WERI-Rb-1 (cell line): ENCODE data around the gene ALLC.
A peak's percentile ranks its signal among the peaks of the same experiment; 100 is the strongest.

ENCODE experiments used
- DNase-seq: peaks from one replicate; pipeline ENCODE4 v3.0.0-alpha.2; 2020
- H3K27ac ChIP-seq: fragments of 250-450 bp; sonication (Bioruptor Pico); 2 replicates; pipeline ENCODE4 v1.5.1; 2020; ENCODE audit warnings: mild to moderate bottlenecking, moderate library complexity
- H3K27me3 ChIP-seq: fragments of 250-450 bp; sonication (Bioruptor Pico); 2 replicates; pipeline ENCODE4 v1.5.1; 2021; ENCODE audit warnings: mild to moderate bottlenecking, low read depth, moderate library complexity; ENCODE audit not compliant: insufficient read depth, severe bottlenecking
- H3K36me3 ChIP-seq: fragments of 250-450 bp; sonication (Bioruptor Pico); 2 replicates; pipeline ENCODE4 v1.5.1; 2020; ENCODE audit warnings: mild to moderate bottlenecking, moderate library complexity
- H3K4me3 ChIP-seq: 2 replicates; pipeline ENCODE4 v1.5.1; 2011; ENCODE audit warnings: low read depth, mild to moderate bottlenecking, control low read depth, low read length
- H3K9me3 ChIP-seq: fragments of 250-450 bp; sonication (Bioruptor Pico); 2 replicates; pipeline ENCODE4 v1.5.1; 2021; ENCODE audit warnings: mild to moderate bottlenecking, moderate library complexity; ENCODE audit not compliant: severe bottlenecking
- CTCF ChIP-seq: IDR thresholded peaks from 2 replicates; pipeline ENCODE4 v1.5.1; 2011; ENCODE audit warnings: low read depth, mild to moderate bottlenecking, control low read depth, inconsistent platforms, low read length

Gene ALLC

DNA sequence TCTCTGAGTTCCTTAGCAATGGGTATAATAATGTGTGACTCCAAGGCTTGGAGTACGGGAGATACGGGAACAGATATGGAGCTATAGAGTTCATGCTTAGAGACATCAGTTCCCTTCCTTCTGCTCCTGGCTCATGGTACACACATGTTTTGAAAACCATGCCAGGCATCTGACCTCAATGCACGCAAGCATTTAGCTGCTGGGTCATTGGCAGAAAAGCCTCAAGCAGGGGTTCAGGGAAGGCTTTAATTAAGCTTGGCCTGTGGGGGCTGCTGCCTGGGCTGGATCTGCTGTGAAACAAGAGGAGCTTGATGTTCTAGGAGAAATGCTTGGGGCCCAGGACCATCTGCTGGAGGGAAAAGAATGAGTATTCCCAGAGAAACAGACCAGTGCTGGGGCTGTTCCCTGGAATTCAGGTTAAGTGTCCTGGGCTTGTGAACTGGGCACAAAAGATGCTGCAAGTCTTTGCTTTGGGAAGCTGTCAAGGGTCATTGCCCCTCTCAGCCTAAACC lies 3.2 kb downstream of the ALLC start:
- no peak overlapping the region for H3K4me3 ChIP-seq
- peak overlapping the region; percentile 97 for H3K27ac ChIP-seq
- H3K27me3 ChIP-seq = no peaks in the 10 kb centered on the region
- TF ChIP-seq CTCF = no peak
- no peaks in the 10 kb centered on the region for H3K36me3 ChIP-seq
- peak; percentile 51 for DNase-seq
- H3K9me3 ChIP-seq = no peaks in the 10 kb centered on the region

- H3K4me3 ChIP-seq = no peak overlapping the region
- no peaks in the 10 kb centered on the region for H3K9me3 ChIP-seq
- H3K27me3 ChIP-seq = no peaks in the 10 kb centered on the region
- DNase-seq = peak; percentile 9
- no peaks in the 10 kb centered on the region for H3K36me3 ChIP-seq
- no peak for TF ChIP-seq CTCF
- H3K27ac ChIP-seq = no peak overlapping the region; the same call in 1 of the 2 replicates
Measured at GRCh38 chr2:3662239-3662638, 4.2 kb downstream of the ALLC start.

GRCh38 chr2:3664118-3664517 lies 6.1 kb downstream of the ALLC start:
- H3K4me3 ChIP-seq = no peak overlapping the region
- H3K9me3 ChIP-seq = no peaks in the 10 kb centered on the region
- no peak overlapping the region for H3K27ac ChIP-seq
- no peak for DNase-seq
- H3K36me3 ChIP-seq = no peaks in the 10 kb centered on the region
- TF ChIP-seq CTCF = no peak
- H3K27me3 ChIP-seq = no peaks in the 10 kb centered on the region

GRCh38 chr2:3664925-3665324 lies 6.9 kb downstream of the ALLC start:
- no peaks in the 10 kb centered on the region for H3K9me3 ChIP-seq
- peak; percentile 5 for DNase-seq
- no peak overlapping the region for H3K27ac ChIP-seq
- H3K4me3 ChIP-seq = no peak overlapping the region
- no peaks in the 10 kb centered on the region for H3K27me3 ChIP-seq
- TF ChIP-seq CTCF = no peak
- H3K36me3 ChIP-seq = no peaks in the 10 kb centered on the region

DNA sequence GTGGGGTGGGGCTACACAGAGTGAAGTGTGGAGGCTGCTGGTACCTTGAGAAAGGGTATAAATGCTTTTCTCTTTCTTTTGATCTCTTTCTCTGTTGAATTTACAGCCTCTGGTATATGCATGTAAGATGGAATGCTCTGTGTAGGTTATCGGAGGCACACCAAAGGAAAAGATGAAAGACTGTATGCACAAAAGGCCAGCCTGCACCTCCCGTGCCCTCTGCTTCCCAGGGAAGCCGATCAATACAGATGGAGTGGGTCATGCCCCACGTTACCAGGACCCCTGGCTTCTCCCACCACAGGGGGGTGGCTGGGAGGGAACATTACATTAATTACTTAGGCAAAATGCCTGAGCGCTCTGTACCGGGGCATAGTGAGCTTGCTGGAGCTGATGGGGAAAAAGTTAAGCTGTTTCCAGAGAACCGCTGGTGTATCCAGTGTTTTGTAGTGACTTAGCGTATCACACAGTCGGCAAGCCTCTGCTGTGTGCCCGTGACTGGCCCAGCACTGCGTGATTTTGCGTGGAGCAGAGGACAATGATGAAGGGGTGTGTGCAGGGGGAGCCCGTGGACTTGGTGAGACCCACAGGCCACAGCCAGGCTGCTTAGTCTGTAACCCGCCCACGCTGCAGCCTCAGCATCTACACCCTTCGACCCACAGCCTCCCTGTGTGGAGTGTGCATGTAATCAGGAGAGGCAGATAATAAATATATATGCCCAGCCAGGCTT lies 8.0 kb downstream of the ALLC start:
- Histone ChIP-seq H3K27ac (no peak overlapping the region), H3K27me3 (no peaks in the 10 kb centered on the region), H3K9me3 (peaks cover 3% of the 10 kb centered on the region), H3K36me3 (no peaks in the 10 kb centered on the region), H3K4me3 (no peak overlapping the region)
- DNase-seq = no peak
- no peak for TF ChIP-seq CTCF

- Histone ChIP-seq H3K36me3 (no peaks in the 10 kb centered on the region), H3K27me3 (no peaks in the 10 kb centered on the region), H3K4me3 (no peak overlapping the region), H3K9me3 (peaks cover 3% of the 10 kb centered on the region), H3K27ac (no peak overlapping the region)
- TF ChIP-seq CTCF = no peak
- peak; percentile 52 for DNase-seq
Measured at GRCh38 chr2:3666613-3666975, 8.6 kb downstream of the ALLC start.
